GM21723 (cell line): ENCODE results near the gene FABP7.

Experiments used
- ATAC-seq: cut with Tn5 transposase; IDR thresholded peaks from one replicate; pipeline ENCODE4 v1.9.1; 2021; ENCODE audit warnings: mild to moderate bottlenecking, moderate library complexity; ENCODE audit not compliant: unreplicated experiment

Gene FABP7

DNA sequence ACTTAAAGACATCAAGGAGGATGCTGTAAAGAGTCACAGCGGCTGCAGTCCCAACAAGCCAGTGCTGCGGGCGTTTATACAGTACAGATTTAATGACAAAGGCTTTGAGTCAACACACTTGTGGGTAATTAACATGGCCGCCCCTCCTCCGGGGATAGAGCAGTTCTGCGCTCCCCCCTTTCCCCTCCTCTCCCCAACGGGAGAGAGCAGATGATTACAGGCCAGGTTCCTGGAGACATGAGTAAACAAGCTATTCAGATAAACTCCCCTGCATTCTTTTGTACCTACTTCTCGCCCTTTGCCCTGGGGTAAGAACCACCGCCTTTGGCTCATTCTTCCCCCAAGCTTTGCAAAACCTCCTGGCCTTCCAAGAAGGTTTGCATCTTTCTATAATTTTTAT is 23.6 kb upstream of the FABP7 start:
- no peak for ATAC-seq

DNA sequence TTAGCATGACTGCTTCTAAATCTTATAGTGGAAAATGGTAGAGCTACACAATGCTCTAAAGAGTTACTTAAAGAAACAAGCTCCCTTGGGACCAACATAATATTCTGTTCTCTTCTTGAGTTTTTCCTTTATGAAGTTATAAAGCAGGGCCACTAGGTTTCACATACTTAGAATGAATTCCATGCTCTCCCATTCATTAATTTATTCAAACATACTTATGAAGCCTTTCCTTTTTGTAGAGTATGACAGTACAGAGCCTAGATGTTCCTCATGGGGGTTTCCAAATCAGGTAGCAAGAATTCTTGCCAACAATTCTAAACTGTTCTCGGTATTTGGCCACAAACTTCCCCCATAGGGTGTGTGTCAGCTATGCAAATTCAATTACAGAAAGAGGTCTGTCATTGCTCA is 20.6 kb upstream of the FABP7 start:
- peak; percentile 99 for ATAC-seq

DNA sequence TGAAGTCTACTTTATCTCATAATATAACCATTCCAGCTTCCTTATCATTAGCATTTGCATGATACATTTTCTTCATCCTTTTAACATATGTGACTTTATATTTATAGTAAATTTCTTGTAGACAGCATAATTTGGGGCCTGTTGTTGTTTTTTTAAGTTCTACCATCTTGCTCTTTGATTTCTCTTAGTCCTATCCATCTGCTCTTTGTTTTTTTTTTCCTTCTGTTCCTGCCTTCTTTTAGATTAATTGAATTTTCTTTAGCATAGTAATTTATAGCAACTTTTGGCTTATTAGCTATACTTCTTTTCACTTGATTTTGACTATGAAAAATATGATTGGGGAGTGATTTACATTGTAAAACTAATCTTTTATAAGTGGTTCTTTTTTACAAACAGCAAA is 19.2 kb upstream of the FABP7 start:
- no peak for ATAC-seq

DNA sequence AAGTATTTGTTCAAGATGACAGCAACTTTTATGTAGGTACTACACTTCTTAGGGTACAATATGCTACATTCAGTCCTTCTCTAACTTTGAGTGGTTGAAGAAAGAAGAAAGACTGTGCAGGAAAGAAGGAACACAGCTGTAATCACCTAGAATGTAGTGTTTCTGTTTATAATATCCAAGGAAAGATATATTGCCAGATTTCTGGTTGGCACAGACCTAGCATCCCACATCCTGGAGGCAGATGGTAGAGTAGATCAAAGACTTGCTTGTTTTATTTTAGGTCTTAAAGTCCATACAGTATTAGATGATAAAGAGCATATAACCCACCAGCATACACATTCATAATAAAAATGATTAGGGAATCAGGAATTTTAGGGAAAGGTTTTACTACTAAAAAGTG is 13.3 kb upstream of the FABP7 start:
- ATAC-seq: no peak

DNA sequence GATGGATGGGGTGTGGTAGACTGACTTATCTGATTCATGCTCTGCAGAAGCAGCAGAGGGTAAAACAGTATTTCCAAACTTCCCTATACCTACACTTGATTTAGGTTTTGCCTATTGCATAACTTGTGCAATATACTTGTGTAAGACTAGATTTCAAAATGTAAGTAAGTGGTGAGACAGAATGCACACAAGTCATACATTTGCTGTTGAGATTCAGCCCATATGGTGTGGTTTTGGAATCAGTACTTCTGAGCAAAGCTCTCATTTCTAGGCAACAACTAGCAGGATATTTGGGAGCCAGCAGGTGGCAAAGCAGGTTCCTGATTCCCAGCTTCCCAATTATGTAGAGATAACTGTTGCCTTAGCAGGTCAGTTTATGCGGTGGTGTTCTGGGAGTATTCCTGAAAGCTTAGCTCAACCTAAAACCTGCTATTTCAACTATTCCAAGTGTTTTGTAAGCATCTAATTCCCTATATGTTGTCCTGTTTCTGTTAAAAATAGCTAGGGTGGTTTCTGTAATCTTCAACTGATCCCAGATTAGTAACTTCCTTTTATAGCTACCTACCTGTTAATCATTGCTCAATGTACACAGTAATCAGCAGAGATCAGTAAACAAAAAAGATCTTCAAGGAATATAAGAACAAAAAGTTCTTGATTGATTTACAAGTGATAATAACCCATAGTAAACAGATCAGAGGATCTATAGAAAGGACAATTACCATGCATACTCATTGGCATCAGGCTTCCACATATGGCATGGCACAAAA is 8.5 kb upstream of the FABP7 start:
- ATAC-seq: no peak

DNA sequence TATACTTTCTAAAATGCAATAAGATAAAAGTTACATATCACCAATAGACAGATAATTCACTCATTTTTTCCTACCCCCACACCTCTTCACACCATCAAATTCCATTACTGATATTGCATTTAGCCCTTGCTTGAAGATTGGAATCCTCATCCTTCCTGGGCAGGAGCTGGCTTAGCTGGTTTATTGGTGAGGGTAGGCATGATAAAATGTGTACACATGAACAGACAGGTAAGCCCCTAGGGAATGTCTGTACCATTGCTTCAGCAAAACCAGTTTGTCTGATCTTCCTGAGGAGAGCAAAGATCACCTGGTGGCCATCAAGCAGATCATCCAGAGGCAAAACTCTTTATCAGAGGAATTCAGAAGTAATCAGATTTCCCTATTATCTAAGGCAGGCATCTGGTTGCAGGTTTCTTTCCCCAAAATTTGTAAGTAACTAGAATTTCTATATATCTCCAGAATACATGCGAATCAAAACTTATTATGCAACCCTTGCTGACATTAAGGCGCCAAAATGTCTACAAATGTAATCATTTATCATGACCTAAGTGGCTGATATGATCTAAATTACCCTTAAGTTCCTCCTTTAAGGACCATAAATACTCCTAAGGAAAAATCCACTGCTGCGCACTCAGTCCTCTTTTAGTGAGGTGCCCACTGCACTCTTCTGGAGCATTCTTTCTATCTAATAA is 6.6 kb upstream of the FABP7 start:
- ATAC-seq: no peak

DNA sequence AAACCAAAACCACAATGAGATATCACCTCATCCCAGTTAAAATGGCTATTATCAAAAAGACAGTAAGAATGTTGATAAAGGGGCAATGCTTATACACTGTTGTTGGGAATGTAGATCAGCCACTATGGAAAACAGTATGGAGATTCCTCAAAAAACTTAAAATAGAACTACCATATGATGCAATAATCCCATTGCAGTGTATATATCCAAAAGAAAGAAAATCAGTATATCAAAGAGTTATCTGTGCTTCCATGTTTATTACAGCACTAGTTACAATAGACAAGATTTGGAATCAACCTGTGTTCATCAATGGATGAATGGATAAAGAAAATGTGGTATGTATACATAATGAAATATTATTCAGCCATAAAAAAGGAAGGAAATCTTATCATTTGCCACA is 3.5 kb upstream of the FABP7 start:
- ATAC-seq: no peak

DNA sequence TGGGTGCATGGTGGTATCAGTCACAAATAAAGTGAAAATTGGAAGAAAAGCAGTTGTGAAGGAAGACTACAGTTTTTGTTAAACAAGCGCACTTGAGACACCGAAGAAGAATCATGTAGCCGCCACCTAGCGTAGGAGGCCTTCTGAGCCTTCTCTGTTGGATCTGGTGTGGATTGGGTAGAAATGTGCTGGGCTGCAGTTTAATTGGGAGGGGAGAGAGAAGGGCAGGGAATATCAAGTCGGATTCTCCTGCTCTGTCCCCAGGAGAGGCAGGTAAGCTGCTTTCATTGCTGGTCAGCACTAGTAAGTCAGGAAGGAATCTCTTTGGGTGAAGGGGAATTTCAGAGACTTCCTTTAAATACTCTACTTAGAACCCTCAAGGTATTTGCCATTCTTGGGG is 1.2 kb upstream of the FABP7 start:
- no peak for ATAC-seq

DNA sequence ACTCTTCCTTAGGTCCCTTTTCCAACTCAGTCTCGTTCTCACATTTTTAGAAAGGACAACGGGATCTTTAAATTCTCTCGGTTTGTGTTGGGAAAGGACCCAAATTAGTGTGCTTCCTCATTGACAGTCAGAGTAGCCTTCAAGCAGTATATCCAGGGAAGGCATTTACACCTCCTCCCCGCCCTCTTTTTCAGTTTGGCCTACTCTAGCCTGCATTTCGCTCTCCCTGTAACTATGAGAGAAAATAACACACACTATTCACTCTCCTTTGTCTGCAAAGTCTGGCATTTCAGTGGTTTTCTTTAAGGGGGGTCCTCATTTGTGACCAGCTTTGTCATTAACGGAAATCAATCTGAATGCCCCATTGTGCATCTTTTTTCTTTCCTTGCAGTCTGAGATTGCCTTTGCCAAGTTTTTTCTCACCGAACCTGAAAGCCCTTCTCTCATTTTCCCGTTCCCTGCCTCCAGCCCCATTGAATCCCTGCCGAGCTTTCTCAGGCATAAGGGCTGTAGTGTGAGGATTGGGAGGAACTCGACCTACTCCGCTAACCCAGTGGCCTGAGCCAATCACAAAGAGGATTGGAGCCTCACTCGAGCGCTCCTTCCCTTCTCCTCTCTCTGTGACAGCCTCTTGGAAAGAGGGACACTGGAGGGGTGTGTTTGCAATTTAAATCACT is 393 bp upstream of the FABP7 start:
- no peak for ATAC-seq

DNA sequence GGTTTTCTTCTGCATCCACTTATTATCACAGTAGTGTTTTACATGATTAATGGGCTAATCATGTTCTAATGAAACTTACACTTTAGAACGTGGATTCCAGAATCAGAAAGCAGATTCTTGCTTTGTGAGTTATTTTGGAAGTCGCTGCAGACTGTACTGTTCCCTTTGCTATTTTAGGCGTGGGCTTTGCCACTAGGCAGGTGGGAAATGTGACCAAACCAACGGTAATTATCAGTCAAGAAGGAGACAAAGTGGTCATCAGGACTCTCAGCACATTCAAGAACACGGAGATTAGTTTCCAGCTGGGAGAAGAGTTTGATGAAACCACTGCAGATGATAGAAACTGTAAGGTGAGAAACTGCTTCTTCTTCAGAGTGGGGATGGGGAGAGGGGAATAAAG is 598 bp downstream of the FABP7 start:
- ATAC-seq: no peak

DNA sequence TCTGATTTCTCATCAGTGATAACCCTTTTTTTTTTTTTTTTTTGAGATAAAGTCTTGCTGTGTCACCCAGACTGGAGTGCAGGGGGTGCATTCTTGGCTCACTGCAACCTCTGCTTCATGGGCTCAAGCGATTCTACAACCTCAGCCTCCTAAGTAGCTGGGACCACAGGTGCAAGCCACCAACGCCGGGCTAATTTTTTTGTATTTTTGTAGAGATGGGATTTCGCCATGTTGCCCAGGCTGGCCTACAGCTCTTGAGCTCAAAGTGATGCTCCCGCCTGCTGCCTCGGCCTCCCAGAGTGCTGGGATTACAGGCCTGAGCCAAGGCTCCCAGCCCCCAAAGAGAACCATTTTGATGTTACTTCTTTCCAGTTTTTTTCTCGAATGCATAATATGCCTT is 2.2 kb downstream of the FABP7 start:
- no peak for ATAC-seq

DNA sequence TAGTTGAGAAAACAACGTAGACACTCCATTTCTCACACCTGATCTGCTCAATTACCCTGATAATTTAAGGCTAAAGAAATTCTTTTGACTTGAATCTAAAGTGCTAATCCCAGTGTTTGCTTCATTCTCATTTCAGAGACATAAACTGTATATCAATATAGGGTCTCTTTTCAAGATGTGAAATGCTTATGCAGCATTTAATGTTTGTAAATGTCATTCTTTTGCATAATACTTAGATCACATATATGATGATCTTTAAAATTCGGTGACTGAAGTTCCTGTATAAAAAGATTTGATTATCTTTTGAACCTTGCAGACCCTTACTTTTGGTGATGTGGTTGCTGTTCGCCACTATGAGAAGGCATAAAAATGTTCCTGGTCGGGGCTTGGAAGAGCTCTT is 3.9 kb downstream of the FABP7 start:
- ATAC-seq: no peak

DNA sequence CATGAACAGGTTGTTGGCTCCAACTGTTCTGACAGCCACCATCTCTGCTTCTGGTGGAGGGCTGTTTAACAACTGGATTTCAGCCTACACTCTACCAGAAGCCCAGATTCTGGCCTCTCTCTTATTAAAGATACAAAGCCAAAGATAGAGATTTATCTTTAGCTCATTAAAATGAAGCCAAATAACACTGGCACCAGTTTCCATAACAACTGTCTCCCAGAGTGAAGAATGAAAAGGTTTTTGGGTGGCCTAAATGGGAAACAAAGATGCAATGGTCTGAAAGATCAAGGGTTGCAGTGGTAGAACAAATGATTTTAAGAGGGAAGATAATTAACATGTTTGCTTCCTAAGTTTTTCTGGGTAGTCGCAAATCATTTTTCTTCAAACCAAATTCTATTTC is 6.4 kb downstream of the FABP7 start:
- no peak for ATAC-seq

DNA sequence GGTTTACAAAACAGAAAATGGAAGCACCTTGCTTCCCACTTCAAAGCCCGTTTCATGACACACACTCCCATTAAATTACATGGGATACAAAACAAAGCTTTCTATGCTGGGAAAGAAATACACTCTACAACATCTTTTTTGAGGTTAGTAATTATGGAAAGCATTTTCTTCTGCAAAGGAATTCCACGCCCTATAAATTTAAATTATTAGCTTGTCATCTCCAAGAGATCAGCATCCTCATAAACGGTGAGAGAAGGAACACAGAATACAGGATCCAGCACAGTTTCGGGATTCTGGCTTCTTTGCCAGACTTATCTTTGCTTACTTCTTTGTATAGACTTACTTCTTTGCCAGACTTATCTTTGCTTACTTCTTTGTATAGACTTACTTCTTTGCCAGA is 8.2 kb downstream of the FABP7 start:
- no peak for ATAC-seq

DNA sequence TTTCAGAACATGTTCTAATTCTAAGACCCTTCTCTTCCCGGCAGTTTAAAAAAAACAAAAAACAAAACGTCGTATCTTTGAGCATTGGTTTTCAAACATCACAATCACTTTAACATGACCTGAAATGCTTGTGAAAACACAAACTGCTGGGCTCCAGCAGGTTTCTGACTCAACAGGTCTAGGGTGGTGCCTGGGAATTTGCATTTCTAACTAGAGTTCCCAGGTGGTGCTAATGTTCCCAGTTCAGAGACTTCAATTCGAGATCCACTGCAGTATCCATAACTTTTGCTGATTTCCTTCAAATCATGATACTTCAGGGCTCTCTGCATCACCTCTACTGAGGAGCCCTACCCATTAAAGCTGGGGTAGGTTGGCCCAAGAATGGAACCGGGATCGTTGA is 8.7 kb downstream of the FABP7 start:
- ATAC-seq: no peak

DNA sequence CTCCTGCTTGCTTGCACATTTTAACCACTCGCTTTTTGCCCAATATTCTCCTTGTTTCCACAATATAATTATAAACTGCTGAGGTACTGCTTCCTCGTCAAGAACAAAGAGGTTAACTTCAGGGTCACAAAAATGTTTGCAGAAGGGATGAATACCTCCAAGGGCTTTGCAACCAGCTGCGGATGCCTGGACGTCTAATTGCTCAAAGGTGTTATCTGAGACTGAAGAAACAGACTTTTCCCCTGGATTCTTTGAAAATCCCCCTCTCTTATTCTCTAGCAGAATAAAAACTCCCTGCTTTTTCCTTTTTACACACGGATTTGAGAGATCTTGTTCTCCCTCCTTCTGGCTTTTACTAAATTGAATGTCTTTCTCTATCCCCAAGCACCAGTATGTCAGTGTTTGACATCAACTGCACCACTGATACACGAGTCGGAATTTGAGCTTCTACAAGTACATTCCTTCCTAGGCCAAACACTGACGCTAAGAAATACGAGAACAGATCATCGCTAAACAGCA is 9.2 kb downstream of the FABP7 start:
- no peak for ATAC-seq

DNA sequence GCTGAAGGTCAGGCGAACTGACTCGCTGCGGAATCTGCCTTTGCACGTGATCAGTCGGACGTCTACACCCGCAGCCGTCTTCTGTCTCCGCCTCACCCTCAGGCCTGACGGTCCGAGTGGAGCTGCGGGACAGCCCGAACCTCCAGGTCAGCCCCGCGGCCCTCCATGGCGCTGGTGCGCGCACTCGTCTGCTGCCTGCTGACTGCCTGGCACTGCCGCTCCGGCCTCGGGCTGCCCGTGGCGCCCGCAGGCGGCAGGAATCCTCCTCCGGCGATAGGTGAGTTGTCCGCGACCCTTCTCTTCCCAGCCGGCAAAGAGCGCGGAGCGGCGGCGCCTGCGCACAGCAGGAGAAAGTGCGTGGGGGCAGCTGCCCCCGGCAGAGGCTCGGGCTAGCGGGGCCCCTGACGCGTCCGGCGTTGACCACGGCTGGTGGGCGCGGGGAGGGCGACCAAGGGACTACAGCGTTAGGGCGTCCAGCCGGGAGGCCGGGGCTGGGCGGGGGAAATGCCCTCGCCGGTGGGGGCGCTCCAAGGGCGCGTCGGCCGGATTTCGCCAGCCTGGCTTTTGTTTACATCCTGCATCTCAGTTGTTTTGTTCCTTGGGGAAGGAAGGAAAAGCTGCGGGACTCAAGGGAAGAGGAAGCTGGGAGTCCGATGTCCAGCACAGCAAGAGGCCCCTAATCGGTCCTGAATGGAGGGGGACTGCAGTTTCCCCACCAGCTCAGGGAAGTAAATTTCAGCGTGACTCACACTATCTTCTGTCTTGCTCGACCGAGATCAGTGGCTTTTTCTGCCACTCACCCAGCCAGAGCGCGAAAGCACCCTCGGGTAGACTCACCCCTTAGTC is 9.9 kb downstream of the FABP7 start, which contains the start of gene SMPDL3A:
Gene SMPDL3A (plus strand): TSS at position 77 of the 846 bp plus-strand sequence. CDS start 89 bp downstream, at position 166.
- peak; percentile 66 for ATAC-seq

DNA sequence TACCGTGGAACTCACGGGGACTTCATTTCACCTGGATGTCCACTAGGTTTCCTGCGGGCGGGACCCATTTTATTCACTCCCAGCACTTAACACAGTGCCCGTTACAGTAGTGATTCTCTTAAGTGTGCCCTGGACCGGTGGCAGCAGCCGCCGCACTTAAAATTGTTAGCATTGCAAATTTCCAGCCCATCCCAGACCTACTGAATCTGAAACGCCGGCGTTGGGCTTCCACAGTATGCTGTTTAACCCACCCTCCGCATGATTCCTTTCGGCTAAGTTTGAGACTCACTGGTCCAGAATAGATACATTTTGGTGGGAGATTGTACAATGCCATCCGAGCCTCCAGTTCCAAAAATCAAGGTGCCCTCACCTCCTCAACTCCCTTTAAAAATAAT is 10.5 kb downstream of the FABP7 start:
- no peak for ATAC-seq

DNA sequence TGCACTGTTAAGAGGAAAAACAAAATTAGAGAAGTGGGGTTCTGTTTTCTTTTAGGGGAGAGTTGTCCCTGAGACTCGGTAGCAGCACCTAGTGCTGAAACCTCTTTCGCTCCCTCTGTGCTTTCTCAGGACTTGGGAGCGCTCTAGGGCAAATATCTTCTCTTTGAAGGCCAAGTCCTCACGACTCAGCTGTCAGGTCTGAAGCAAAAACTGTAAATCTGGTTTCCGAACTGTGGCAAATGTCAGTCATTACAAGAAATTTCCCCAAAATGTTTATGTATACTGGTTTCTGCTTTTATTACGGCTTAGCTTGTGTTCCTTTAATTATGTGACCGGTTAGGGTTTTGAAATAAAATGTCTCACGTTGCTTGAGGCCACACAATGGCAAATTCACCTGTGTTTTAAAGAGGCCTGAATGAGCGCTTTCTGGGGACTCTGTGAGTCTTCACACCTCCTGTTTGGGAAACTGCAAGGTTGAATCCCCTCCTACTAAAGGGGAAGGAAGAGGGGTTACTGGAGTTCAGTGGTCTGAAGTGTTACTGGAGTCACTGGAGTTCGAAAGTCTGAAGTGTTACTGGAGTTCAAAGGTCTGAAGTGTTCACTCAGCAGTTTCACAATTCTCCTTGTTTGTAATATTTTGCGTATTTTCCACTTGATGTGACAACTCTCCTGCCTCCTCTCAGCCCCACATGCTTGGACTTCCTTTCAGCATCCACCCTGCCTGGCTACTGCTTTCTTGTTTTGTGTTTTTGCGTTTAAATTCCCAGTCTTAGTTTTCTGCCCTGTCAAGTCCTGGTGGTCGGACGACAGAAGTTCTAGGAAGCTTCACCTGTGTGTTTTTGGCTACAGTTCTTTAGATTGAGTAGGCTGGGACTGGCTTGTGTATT is 11.2 kb downstream of the FABP7 start:
- no peak for ATAC-seq

DNA sequence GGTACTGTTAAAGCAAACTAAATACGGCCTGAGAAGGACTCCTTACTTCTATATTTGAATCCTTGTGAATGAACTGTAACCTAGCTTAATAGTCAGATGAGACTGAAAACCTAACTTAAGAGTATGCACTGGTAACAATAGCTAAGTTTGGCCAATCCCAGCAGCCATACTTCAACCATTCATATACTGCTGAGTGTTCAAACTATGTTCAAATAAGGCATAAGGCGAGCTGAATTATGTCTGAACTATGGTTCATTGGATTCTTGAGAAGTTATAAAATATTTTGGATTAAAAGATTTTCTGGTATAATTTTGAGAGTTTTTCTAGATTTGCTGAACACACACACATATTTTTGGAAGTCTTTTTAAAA is 11.8 kb downstream of the FABP7 start:
- ATAC-seq: no peak
